Effector CD8-positive, alpha-beta T cell (primary cell): ENCODE data around the gene LSP1.

ENCODE experiments used
- DNase-seq: peaks from one replicate; lab custom pipeline; 2025; lab: John Stamatoyannopoulos, UW

LSP1 gene

DNA sequence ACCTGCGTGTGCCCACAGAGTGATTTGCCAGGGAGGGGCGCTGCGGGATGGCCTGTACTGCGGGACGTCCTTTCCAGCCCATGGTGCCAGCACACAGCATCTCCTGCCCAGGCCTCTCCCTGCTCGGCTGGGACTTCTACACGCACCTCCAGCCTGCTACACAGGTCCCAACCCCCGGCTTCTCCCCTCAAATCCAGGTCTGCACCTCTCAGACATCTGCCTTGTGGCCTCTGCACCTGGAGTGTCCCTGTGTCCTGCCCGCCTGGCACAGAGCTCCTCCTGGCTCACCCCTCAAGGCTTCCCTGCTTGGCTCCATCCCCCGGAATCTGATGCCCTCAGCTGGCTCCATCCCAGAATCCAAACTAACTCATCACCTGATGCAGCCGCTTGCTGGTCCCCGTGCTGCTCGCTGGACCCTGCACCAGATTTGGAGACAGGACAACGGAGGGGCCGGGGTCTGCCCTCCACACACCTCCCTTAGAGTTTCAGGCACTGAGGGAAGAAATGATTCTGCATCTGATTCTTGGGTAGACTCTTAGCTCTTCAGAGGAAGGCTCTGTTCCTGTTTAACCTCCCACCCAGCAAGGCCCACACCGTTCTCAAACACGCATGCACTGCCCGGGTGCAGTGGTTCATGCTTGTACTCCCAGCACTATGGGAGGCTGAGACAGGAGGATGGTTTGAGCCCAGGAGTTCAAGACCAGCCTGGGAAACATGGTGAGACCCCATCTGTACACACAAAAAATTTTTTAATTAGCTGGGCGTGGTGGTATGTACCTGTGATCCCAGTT is 4.0 kb upstream of the LSP1 start:
- DNase-seq = no peak

DNA sequence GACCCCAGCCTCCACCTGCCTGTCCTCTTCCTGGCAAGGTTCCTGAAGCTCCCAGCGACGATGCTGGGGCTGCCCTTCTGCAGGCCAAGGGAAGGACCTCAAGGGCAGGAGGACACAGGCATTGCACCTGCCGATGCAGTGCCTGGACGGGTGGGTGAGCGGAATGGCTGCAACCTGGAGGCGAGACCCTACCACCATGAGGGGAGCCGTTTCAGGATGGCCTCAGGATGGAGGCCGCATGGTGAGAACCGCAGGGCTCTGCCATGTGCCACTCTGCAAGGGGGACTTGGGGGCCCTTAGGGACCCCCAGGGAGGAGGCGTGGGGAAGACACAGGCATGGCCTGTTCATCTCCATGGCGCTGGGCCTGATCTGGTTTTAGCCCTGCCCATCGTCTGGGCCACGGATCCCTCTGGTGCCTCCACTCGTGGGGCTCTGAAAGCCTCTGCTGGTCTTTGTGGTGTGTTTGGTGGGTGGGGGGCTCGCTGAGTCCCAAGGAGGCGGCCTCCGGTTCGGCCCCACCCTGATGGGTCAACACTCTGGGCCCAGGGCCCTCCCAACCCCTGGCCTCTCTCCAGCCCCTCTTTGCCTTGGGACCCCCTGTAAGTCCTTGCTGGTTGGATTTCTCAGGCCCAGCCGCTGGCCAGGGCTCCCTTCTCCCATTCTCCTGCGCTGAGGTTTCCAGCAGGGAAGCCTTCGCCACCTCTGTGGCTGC is 1.3 kb upstream of the LSP1 start:
- DNase-seq = no peak

DNA sequence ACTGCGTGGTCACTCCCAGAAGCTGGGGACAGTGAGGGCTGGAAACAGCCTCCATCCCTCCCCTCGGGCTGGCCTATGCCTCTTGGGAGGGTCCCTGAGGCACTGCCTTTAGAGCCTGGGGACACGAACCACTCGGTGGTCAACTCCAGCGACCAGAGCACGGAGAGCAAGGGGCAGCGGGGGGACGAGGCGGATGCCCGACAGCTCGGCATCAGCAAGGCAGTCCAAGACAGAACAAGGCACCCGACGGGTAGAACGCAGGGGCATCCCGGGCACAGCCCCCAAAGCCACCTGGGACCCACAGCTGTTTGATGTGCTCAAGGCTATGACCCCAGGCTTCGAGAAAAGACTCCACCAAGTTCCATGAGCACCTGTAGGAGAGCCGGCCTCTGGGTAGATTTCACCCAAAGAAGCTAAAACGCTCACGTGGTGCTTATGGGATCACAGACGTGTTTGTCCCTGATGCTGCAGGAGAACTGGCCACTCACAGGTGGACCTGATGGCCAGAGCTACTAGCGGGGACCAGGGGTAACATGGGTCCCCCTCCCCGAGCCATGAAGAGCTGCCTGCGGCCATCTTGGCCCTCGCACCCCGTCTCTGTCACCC is 510 bp upstream of the LSP1 start:
- DNase-seq = no peak

DNA sequence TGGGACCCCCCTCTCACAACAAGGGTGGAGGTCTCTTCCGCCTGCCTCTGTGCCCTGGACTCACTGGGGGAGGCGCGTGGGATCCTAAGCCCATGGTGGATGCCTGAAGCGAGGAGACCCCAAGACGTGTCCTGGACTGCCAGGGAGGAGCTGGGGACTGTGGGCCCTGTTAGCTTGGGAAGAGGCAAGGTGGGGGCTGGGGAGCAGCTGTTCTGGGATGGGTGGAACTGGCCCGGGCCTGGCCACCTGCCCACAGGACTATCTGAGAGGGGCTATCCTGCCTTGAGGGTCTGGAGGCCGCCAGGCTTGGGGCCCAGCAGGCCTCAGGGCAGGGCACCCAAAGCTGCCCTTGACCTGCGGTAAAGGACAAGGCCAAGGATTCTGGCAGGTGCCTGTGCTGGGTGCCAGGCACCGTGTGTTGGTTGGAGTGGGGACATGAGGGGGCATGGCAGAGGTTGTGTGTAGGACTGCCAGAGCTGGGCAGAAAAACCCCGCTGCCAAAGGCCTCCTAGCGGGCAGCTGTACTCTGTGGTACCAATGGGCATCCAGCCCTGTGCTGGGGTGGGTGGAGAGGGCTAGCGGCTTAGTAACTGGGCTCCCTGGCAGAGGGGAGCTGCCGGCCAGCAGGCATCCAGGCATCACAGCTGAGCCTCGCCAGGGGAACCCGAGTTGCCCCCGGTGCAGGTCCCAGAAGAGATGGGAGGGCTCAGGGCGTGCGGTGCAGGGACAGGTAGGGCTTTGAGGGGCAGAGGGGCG is 670 bp downstream of the LSP1 start:
- no peak for DNase-seq

DNA sequence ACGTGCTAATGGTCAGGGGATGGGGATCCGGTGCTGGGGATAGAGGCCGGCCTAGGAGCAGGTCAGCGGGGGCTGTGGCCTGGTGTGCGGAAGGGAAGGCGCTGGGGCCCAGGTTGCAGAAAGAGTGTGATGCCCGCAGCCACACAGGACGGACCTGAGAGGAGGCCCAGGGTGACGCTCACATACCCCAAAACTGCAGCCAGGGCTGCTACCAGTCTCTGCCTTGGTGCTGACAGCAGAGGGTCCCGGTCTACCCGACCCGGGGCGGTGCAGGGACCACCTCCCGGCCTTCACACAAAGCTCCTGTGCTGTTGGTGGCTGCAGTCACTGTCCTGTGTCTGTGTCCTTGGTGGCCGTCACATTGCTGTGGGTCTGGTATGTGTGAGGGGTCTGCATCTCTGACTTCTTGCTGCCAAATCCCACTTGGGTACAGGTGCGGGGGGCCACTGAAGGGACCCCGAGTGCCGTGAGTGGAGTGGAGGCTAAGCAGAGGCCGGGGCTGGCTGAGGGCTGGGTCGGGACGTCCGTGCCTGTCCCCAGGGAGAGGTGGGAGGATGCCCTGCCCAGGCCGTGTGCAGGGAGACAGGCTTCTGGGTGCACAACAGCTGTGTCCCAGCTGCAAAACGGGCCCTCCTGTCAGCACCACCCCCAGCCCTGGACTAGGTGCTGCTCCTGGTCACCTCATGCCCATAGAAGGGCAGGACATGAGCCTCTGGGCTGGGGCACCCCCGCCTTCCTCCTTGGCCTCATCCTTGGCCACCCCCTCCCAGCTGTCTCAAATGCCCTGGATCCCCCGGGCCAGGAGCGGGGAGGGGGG is 1.5 kb downstream of the LSP1 start:
- no peak for DNase-seq

DNA sequence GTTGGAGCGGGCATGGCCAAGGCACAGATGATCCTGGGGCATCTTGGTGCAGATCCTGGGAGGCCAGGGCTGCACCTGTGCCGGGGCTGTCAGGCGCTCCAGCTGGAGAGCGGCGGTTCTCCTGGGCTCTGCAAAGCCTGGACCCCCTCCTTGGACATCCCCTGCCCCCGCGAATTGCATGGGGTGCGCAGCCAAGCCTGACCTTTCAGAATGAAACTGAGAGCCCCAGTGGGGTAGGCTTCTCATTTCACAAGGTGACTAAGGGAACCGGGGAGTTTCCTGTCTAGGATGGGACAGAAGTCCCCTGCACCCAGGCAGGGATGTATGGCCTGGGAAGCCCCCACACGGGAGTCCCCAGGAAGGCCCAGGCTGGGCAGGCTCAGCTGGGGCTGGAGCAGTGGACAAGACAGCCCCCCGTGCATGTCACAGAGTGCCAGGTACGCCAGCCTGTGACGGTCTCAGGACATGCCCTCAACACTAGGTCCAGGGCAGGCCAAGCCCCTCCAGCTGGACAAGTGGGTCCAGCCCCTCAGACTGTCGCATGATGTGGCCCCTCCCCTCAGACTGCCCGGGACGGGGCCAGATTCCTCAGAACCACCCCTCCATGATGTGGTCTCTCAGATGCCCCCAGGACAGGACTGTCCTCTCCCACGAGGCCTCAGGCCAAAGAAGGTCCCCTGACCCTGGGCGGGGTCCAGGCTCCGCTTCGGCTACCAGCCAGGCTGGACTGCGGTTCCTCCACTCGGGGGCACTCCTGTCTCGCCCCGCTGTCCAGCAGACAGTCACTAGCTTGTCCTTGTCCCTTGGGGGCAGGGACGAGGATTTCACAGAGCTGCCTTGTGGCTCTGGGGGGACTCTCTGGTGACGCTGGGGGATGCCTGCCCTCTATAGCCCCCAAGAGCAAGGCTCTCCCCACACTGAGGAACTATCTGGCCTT is 2.3 kb downstream of the LSP1 start:
- DNase-seq = no peak

DNA sequence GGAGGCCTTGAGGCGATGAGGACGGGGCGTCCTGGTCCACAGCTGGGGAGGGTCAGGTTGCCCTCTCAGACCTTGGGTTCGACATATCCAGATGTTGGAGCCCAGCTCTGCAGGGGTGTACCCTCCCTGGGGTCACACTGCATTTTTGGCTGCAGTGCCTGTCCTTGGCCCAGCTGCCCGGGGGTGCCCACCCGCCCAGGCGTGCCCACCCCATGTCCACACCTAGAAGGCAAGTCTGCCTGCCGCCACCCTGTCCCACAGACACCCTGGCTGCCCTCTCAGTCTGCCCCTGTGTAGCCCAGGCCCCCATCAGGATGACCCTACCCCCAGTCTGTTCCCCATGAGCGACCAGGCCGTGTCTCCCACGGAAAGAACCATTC is 3.0 kb downstream of the LSP1 start:
- no peak for DNase-seq

DNA sequence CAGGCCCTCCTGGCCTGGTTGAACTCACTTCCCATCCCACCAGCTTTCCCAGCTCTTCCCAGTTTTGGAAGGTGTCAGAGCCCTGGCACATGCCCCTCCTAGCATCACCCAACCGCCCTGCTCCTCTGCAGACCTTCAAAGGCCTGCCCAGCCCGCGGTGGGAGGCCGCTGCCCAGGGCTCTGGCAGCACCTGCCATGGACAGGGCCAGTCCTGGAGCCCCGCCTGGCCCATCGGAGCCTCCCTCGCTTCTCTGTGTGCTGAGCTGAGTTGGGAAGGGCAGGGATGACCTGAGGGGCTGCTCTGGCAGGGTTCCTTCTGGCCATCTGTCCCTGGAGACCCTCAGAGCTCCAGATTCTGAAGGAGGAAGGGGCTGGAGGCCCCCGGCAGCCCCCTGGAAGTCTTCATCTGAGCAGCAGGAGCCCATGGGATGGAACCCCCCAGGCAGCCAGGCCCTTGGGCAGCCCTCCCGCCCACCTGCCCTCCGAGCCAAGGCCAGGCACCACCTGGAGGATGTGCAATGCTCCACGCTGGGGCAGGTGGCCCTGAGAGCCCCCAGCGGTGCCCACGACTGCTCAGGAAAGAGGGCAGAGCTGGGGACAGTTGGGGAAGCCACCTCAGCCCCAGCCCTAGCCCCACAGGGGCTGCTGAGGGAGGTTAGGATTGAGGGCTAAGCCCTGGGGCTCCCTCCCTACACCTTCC is 3.6 kb downstream of the LSP1 start:
- DNase-seq = no peak

DNA sequence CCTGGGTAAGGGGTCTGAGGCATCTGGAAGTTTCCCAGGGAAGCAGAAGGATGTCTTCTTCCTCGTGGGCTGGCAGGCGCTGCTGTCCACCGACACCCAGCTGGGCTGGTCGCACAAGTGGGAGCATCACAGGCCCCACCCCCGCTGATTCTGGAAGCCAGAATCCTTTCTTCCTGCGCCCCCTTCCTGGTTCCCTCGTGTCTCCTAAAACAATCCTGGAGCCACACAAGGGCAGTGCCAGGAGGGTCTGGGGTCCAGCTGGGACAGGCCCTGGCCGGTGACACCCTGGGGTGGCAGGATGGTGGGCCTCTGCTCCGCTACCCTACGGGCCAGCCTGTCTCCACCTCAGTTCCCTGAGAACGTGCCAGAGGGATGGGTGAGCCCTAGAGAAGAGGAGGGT is 4.2 kb downstream of the LSP1 start:
- no peak for DNase-seq

DNA sequence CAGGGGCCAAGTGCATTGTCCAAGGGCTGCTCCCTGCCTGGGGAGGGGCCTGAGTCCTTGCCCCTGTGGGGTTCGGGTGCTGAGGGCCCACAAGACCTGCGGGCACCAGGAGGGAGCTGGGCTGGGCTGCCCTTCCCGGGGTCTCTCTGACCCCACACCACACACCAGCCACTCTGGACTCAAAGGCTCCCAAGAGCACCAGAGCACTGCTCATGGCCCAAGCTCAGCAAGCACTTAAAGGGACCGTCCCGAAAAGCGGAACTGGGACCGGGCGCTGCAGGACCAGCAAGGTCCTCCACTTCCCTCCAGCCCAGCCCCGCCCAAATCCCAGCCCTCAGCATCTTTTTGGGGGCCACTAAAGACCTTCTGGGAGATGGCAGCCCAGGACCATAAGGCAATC is 5.3 kb downstream of the LSP1 start:
- no peak for DNase-seq

DNA sequence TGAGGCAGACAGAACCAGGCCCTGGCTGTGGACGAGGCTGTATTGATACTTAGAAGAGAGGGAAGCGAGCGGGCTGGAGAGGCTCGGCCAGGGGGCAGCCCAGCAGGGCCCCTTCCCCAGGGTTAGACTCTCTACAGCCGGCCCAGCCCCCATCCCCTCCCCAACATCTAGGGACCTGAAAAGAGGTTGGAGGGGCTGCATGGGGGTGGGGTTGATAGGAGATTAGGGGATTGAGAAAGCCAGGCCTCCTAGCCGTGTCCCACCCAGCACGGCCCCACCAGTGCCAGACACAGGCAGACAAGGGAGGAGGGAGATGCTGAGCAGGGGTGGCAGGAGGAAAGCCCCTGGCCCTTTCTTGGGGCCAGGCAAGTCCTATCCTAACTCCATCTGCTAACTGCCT is 5.7 kb downstream of the LSP1 start:
- DNase-seq = no peak

DNA sequence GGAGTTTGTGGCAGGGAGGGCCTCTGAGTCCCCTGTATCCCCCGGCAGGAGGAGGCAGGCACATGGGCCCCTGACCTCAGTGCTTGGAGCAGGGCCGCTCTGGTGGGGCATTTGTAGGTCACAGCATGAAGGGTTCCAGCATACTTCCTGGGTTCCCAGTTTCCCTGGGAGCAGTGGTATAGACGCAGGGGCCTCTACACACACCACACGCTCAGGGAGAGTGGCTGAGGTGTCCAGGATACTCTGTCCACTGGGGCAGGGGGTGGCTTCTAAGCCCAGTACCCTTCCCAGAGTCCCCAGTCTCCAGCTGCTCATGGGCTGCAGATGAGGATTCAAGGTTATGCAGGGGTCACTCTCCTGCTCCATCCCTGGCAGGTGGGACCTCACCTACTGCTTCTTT is 6.1 kb downstream of the LSP1 start:
- DNase-seq = no peak

DNA sequence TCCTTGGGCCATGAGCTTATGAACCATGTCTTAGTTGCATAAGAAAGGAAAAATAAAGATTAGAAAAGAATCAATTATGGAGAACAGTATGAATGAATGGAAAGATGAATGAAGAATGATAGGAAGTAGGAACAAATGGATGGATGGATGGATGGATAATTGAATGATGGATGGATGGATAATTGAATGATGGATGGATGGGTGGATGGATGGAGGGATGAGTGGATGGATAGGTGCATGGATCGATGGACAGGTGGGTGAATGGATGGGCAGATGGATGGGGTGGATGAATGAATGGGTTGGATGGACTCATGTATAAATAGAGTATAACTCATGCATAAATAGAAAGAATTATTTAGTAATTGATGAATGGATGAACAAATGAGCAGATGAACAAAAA is 7.2 kb downstream of the LSP1 start:
- DNase-seq = no peak

DNA sequence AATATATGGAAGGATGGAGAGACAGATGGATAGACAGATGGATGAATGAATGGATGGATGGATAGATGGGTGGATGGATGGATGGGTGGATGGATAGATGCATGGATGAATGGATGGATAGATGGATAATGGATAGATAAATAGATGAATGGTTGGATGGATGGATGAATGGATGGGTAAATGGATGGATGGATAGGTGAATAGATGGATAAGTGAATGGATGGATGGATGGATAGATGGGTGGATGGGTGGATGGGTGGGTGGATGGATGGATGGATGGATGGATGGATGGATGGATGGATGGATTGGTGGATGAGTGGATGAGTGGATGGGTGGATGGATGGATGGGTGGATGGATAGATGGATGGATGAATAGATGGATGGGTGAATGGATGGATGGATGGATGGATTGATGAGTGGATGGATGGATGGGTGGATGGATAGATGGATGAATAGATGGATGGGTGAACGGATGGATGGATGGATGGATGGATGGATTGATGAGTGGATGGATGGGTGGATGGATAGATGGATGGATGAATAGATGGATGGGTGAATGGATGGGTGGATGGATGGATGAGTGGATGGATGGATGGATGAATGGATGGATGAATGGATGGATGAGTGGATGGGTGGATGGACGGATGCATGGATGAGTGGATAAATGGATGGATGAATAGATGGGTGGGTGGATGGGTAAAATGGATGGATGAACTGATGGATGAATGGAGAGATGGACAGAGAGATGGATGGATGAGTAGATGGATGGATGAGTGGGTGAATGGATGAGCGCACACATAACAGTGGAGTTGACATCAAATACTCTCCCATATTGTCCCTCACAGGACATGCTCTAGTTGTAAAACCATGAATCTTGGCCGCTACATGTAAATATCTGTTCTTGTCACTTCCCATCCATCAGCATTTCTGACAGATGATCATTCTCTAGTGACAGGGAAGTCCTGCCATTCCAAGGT is 8.8 kb downstream of the LSP1 start:
- DNase-seq = no peak

DNA sequence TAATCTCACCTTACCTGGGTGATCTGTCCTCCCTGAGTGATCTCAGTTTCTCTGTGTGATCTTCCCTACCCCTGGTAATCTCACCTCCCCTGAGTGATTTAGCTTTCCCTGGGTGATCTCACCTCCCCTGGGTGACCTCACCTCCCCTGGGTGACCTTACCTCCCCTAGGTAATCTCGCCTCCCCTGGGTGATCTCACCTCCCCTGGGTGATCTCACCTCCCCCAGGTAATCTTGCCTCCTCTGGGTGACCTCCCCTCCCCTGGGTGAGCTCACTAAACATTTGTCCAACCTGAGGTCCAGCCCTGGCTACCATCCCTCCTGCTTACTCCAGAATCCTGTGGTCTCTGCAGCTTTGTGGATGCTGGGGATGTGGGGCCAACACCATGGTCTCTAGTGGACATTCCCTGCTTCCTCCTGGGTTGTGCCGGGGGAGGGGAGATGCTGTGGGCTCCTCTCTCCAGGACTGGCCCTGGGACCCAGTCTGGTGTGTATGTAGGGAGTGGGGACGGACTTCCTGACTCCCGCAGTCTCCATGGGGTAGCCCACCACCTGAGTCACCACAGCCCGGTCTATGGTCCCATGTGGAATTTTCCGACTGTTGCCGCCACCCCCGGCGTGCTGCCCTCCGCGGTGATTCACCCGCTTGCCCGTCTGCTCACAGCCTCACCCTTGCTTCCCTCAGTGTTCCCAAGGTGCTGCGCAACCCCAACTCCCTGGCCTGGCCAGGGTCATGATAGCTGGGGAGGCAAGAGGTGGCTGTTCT is 9.9 kb downstream of the LSP1 start:
- no peak for DNase-seq

DNA sequence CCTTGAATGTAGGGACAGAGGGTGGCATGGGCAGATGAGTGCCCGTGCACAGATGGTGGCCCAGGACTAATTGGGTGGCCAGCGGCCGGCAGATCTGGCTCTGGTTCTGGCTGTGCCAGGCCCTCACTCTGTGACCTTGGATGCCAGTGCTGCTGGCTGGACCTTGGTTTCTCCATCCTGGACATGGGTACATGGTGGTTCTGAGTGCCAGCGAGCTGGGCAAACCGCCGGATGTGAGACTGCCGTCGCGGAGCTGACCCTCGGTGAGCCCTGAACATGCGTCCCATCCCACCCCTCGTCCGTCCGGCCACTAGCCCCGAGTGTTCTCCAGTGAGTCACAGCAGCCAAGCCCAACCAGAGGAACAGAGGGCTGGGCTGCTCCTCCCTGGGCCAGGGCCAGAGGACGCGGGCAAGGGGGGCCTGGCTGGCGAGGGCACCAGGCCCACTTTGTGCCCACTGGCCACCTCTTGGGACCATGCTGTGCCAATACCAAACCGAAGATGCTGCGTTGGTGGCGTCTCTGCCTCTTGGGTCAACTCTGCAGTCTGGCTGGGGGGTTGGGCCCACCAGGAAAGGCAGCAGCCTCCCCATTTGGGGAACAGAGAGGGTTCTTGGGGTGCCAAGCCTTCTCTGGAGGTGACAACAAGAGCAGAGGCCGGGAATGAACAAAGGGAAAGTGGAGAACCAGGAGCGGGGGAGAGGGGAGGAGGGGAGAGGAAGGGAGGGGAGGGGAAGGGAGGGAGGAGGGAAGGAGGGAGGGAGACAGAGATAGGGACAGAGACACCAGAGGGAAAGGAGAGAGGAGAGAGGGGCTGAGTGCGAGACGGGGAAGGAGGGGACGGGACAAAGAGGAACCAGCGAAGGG is 10.7 kb downstream of the LSP1 start:
- no peak for DNase-seq

DNA sequence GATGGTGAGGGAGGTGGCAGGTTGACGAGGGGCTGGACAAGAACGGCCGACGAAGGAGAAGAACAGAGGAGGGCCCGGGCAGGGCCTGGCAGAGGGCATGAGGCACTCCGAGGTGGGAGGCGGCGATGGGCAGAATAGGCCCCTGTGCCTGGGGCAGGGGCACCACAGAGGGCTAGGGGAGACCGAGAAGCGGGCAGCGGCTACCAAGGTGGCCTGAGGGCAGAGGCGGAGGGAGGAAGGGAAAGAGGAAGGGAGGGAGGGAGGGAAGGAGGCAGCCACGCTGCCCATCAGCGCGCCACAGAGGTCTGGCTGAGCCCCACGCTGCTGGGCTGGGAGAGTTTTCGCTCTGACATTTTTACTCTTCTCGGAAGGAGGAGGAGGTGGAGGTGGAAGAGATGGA is 11.3 kb downstream of the LSP1 start:
- no peak for DNase-seq
